Psoas muscle (tissue), 8 donors: Measurements from ENCODE around the gene CYTL1. TPM values are rescaled to one million over a fixed set of nuclear protein-coding genes. Genes with fewer than 3 reads are reported as not detected.

Experiments used
- ATAC-seq, 4 donors: fragments of 200-7000 bp; cut with Tn5 transposase; one replicate each; pipeline ENCODE4 v1.9.1; 2020; ENCODE audit warnings: moderate library complexity in 3 of 4, mild to moderate bottlenecking in 2 of 4
- DNase-seq, 2 donors: peaks; one replicate each; pipeline ENCODE4 v3.0.0-alpha.2; 2020
- H3K27ac ChIP-seq: fragments of 200-600 bp; one replicate; pipeline ENCODE4 v1.8.0; 2022
- H3K27me3 ChIP-seq, 3 donors: fragments of 200-600 bp in 1 of 3; one replicate each; pipeline versions ENCODE4 v1.6.1 to v1.8.0; 2013 to 2022; ENCODE audit warnings: low read length in 2 of 3, mild to moderate bottlenecking in 2 of 3, moderate library complexity in 1 of 3; ENCODE audit not compliant: insufficient read depth in 3 of 3
- H3K36me3 ChIP-seq, 2 donors: fragments of 200-600 bp in 1 of 2; one replicate each; pipeline versions ENCODE4 v1.6.1 to v1.8.0; 2013 to 2022; ENCODE audit warnings: low read depth in 1 of 2, mild to moderate bottlenecking in 1 of 2, moderate library complexity in 1 of 2; ENCODE audit not compliant: insufficient read depth in 1 of 2
- H3K4me1 ChIP-seq: fragments of 200-600 bp; one replicate; pipeline ENCODE4 v1.8.0; 2022
- H3K4me3 ChIP-seq: fragments of 200-600 bp; one replicate; pipeline ENCODE4 v1.8.0; 2022; ENCODE audit warnings: mild to moderate bottlenecking
- H3K9me3 ChIP-seq: fragments of 200-600 bp; one replicate; pipeline ENCODE4 v1.8.0; 2022
- WGBS, 3 donors: extraction: QIAGEN DNeasy Blood & Tissue Kit; methylation state at CpG; one replicate each; pipeline versions ENCODE4 v1.1.6 to v1.1.7; 2013; 5-methylcytosine and 5-hydroxymethylcytosine counted together
- intact Hi-C, 2 donors: fragments of 100-400 bp; cut with DNase I; formaldehyde crosslinking; loops; one replicate each; pipeline versions ENCODE4 v1.11.0 to v1.14.2; 2022
- polyA plus RNA-seq, 3 donors: library from polyadenylated mRNA; stranded (reverse); fragments of 200-250 nt; gene quantifications; one replicate each; pipeline ENCODE4 v1.2.3, GENCODE V29; 2013
- total RNA-seq, 4 donors: library from RNA; stranded (reverse); fragmentation: NEBNext Ultra II Directional in 2 of 4; extraction: Animal tissue kit (Norgen Biotek cat#: 25700) in 2 of 4; gene quantifications; one replicate each; pipeline versions ENCODE4 v1.2.1 to v1.2.4, GENCODE V29; 2021 to 2023
- TF ChIP-seq, protein P1 (sequence below): fragments of 200-600 bp; IDR thresholded peaks from one replicate; pipeline ENCODE4 v1.8.0; 2022; ENCODE audit warnings: antibody characterized with exemption
- donor health status: healthy with polysubstance abuse.
- donor health status: DM: no; HTN: no; CAD: no; lungs with moderate emphysema.
- donor health status: Bipolar disorder and iron deficiency.
- donor health status: healthy.
- donor health status: DM: yes; HTN: yes; CAD: no.
- donor health status: DM: no; HTN: no; CAD: no.
- donor health status: DM: no; HTN: no; CAD: no.
- donor health status: DM: yes; HTN: yes; CAD: no.

Gene CYTL1
- total and polyA plus RNA-seq, 7 donors: 0.05 to 0.34 (median 0.11) TPM; not detected in 3

DNA sequence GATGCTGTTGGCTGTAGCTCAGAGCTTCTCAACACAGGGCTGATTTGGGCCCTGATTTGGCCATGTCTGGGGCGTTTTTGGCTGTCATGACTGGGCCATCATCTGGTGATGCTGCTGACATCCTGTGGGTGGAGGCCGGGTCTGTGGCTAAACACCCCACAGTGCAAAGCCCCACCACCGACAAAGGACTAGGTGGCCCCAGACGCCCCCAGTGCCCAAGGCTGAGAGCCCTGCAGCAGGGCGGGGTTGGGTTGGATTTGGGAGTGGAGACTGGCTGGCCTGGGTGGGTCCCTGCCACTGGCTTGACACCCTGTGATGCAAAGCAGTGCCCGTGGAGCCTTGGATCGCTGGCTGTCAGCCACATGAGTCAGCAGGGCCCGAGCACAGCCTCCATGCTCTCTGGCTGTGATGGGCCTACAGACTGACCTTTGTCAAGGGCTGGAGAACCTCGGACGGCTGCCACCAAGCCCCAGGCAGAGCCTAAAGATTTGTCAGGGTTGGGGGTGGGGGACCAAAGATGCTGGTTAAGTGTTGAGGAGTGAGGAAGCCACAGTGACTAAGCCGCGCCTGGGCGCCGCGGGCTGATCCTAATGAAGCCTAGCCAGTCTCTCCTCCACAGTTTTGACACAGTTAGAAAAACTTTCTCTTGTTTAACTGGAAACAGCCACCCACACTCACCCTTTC, 28.3 kb downstream of the CYTL1 start:
- TF ChIP-seq, protein P1, sequence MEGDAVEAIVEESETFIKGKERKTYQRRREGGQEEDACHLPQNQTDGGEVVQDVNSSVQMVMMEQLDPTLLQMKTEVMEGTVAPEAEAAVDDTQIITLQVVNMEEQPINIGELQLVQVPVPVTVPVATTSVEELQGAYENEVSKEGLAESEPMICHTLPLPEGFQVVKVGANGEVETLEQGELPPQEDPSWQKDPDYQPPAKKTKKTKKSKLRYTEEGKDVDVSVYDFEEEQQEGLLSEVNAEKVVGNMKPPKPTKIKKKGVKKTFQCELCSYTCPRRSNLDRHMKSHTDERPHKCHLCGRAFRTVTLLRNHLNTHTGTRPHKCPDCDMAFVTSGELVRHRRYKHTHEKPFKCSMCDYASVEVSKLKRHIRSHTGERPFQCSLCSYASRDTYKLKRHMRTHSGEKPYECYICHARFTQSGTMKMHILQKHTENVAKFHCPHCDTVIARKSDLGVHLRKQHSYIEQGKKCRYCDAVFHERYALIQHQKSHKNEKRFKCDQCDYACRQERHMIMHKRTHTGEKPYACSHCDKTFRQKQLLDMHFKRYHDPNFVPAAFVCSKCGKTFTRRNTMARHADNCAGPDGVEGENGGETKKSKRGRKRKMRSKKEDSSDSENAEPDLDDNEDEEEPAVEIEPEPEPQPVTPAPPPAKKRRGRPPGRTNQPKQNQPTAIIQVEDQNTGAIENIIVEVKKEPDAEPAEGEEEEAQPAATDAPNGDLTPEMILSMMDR: no peak
- Histone ChIP-seq H3K27ac (no peak overlapping the region), H3K9me3 (no peaks in the 10 kb centered on the region), H3K27me3 (no peaks in the 10 kb centered on the region), H3K36me3 (no peaks in the 10 kb centered on the region), H3K4me1 (no peaks in the 10 kb centered on the region), H3K4me3 (no peak overlapping the region)
- DNase-seq (peak; percentile 88 to 89), ATAC-seq (peak; percentile 32 to 74 (median 70))
- intact Hi-C loops: loop anchor here in 1 of 2 donors (10.0 kb wide), 1 partner anchor 496 kb away; no protein-coding TSS in a partner anchor
- 34 to 58% (median 39%) methylated on average over 15 of the region's 15 CpGs for WGBS, 3 donors

DNA sequence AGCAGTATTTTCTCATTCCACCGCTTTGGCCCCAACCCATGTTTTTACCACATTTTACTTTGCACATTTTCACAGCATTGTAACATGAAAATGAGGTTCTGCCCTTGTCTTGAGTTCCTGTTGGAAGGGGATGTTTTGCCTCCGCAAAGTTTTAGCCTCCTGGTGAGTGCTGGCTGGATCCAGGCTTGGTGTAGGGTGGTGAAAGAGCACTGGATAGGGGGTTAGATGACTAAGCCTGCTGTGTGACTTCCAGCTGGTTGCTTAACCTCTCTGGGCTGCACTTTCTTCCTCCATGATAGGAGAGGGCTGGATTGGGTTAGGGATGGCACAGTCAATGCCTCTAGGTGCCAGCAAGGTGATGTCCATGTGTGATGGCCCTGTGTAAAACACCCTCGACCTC, 28.9 kb downstream of the CYTL1 start:
- intact Hi-C loops: loop anchor here in 1 of 2 donors (10.0 kb wide), 1 partner anchor 496 kb away; no protein-coding TSS in a partner anchor
- no peaks in the 10 kb centered on the region for H3K9me3 ChIP-seq
- TF ChIP-seq, protein P1: no peak
- 82 to 89% (median 88%) methylated on average over 3 of the region's 3 CpGs for WGBS, 3 donors
- H3K36me3 ChIP-seq: no peaks in the 10 kb centered on the region
- ATAC-seq (no peak), DNase-seq (no peak)
- H3K27me3 ChIP-seq: no peaks in the 10 kb centered on the region
- H3K4me3 ChIP-seq: no peak overlapping the region
- no peak overlapping the region for H3K27ac ChIP-seq
- H3K4me1 ChIP-seq: no peaks in the 10 kb centered on the region

DNA sequence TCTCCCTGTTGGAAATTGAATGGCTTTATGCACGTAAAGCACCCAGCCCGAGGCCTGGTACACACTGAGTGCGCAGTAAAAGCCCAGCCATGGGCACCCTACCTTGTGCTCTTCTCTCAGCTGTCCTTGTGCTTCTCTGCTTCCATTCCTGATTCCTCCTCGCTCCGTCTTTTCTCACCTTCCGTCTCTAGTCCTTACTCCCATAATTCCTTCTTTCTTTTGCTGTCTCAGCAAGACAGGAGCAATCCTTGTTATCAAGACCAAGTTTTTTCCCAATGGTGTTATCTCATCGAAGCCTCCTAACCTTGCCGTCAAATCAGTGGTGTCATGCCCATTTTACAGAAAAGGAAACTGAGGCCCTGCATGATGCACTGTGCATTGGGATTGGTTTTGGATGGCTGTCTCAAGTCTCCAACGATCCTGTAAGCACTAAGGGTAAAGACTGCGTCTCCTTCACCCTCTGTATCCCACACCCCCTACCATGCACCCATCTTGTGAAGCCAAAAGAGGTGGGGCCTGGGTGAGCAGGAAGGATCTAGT, 30.1 kb downstream of the CYTL1 start:
- no peak for DNase-seq
- 91 to 94% (median 92%) methylated on average over 10 of the region's 10 CpGs for WGBS, 3 donors
- H3K27me3 ChIP-seq: peaks cover 0 to 3% (median 0%) of the 10 kb centered on the region in 3 donors
- no peak overlapping the region for H3K4me3 ChIP-seq
- intact Hi-C loops: no loop called here
- H3K36me3 ChIP-seq: no peaks in the 10 kb centered on the region
- no peak for ATAC-seq
- TF ChIP-seq, protein P1: no peak
- no peaks in the 10 kb centered on the region for H3K9me3 ChIP-seq
- no peaks in the 10 kb centered on the region for H3K4me1 ChIP-seq
- no peak overlapping the region for H3K27ac ChIP-seq

DNA sequence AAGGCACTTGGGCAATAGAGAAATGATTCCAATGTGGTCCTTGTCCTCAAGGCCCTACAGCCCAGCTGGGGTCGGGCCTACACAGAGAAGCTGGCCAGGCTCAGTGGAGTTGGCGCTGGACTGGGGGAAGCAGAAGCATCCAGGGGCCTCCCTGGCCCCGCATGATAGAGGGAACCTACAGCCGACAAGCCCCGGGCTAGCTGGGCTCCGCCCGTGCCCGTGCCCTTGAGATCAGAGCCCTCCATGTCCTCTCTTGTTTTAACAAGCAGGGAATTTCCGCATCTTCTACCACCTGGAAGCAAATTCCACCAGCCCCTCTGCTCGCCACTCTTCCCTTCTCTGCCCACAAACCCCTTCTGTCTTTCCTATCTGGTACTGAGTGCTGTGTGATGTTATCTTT, 31.6 kb downstream of the CYTL1 start:
- TF ChIP-seq, protein P1: no peak
- Histone ChIP-seq H3K36me3 (no peaks in the 10 kb centered on the region), H3K9me3 (no peaks in the 10 kb centered on the region), H3K4me3 (no peak overlapping the region), H3K27me3 (peaks cover 0 to 3% (median 0%) of the 10 kb centered on the region in 3 donors), H3K27ac (no peak overlapping the region), H3K4me1 (no peaks in the 10 kb centered on the region)
- 71 to 87% (median 79%) methylated on average over 9 to 10 of the region's 10 CpGs for WGBS, 3 donors
- intact Hi-C loops: no loop called here
- DNase-seq (no peak), ATAC-seq (no peak)
